Panc1 (cell line): ENCODE results near the gene GNL2.
A peak's percentile ranks its signal among the peaks of the same experiment; 100 is the strongest.

ENCODE experiments used
- POLR2AphosphoS5 ChIP-seq: IDR thresholded peaks from 2 replicates; pipeline ENCODE4 v1.6.1; 2012; ENCODE audit warnings: mild to moderate bottlenecking, low read depth, low read length, moderate library complexity
- SIN3A ChIP-seq: IDR thresholded peaks from 2 replicates; pipeline ENCODE4 v1.6.1; 2012; ENCODE audit warnings: low read depth, mild to moderate bottlenecking, low read length, moderate library complexity, borderline replicate concordance; ENCODE audit not compliant: insufficient read depth
- TCF7L2 ChIP-seq: IDR thresholded peaks from 2 replicates; pipeline ENCODE4 v1.6.1; 2011; ENCODE audit warnings: mild to moderate bottlenecking, low read depth, low read length, inconsistent platforms
- TF ChIP-seq, protein P1 (sequence below): fragments of 450-650 bp; IDR thresholded peaks from 2 replicates; pipeline ENCODE4 v1.5.1; 2017; ENCODE audit warnings: mild to moderate bottlenecking

DNA sequence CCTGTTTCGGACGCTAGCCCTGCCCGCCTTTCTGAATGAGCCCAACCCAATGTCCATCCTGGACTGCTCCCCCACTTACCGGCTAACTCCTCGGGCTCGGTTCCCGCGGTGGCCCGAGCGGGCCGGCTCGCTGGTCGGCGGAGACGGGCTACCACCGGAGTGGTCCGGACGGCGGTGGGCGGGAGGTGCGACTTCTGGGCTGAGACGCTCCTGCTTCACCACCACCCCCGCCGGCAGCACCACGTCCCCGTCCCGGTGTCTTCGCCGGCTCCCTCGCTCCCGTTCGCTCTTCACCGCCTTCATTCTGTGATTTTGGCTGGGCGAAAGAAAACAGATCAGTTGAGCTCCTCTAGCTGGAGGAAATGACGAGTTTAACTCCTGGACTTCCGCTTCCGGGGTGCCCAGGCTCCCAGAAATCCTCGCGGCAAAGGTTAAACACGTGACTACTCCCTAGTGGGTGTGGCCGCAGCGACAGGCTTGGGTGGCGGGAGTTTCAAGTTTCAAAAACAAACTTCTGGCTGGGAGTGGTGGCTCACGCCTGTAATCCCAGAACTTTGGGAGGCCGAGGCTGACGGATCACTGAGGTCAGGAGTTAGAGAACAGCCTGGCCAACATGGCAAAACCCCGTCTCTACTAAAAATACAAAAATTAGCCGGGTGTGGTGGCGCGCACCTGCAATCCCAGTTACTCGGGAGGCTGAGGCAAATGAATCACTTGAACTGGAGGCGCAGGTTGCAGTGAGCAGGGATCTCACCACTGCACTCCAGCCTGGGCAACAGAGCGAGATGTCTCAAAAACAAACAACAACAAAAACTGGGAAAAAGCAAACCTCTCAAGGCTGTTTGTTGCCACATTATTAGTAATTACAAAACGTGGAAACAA is 41.6 kb downstream of the GNL2 start, which contains the start of gene SNIP1:
- TF ChIP-seq, protein P1, sequence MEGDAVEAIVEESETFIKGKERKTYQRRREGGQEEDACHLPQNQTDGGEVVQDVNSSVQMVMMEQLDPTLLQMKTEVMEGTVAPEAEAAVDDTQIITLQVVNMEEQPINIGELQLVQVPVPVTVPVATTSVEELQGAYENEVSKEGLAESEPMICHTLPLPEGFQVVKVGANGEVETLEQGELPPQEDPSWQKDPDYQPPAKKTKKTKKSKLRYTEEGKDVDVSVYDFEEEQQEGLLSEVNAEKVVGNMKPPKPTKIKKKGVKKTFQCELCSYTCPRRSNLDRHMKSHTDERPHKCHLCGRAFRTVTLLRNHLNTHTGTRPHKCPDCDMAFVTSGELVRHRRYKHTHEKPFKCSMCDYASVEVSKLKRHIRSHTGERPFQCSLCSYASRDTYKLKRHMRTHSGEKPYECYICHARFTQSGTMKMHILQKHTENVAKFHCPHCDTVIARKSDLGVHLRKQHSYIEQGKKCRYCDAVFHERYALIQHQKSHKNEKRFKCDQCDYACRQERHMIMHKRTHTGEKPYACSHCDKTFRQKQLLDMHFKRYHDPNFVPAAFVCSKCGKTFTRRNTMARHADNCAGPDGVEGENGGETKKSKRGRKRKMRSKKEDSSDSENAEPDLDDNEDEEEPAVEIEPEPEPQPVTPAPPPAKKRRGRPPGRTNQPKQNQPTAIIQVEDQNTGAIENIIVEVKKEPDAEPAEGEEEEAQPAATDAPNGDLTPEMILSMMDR: no peak
- peak; percentile 88 for TF ChIP-seq POLR2AphosphoS5
- no peak for TF ChIP-seq TCF7L2
- 0 out of 2 replicates have a peak, but pooled peaks have one; percentile 56 for TF ChIP-seq SIN3A
